WTC11 (cell line): ENCODE data around the gene CAMSAP1.
"Not testable (repeated sequence)": the region's sequence is repeated elsewhere in the genome, so short reads cannot be mapped to it uniquely, and the experiment has no call there.

ENCODE experiments used
- NR3C1 ChIP-seq: sonication (generic); formaldehyde crosslinking; conservative IDR thresholded peaks from 2 replicates; pipeline ENCODE4 v1.8.1; 2023; ENCODE audit warnings: low read depth, mild to moderate bottlenecking, missing genetic modification reagents
- USF1 ChIP-seq: sonication (generic); formaldehyde crosslinking; IDR thresholded peaks from 2 replicates; pipeline ENCODE4 v1.8.0; 2022; ENCODE audit warnings: mild to moderate bottlenecking, missing genetic modification reagents
- ZBTB21 ChIP-seq: sonication (generic); formaldehyde crosslinking; IDR thresholded peaks from 2 replicates; pipeline ENCODE4 v1.8.1; 2023; ENCODE audit warnings: mild to moderate bottlenecking, missing genetic modification reagents, borderline replicate concordance
- TF ChIP-seq, protein P1 (sequence below): fragments of 200-600 bp; IDR thresholded peaks from 2 replicates; pipeline ENCODE4 v1.8.0; 2022; ENCODE audit warnings: antibody characterized with exemption
- TF ChIP-seq, protein P2 (sequence below): sonication (generic); formaldehyde crosslinking; IDR thresholded peaks from 2 replicates; pipeline ENCODE4 v1.8.1; 2022; ENCODE audit warnings: low read depth, missing genetic modification reagents, borderline replicate concordance

DNA sequence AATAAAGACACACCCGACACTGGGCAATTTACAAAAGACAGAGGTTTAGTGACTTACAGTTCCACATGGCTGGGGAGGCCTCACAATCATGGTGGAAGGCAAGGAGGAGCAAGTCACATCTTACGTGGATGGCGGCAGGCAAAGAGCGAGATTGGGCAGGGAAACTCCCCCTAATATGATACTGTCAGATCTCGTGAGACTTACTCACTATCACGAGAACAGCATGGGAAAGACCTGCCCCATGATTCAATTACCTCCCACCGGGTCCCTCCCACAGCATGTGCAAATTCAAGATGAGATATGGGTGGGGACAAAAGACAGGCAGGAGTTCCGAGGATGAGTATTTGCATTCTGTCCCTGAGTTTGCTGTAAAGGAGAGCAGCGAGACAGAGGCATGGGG lies 3.9 kb upstream of the CAMSAP1 start:
- TF ChIP-seq, protein P1, sequence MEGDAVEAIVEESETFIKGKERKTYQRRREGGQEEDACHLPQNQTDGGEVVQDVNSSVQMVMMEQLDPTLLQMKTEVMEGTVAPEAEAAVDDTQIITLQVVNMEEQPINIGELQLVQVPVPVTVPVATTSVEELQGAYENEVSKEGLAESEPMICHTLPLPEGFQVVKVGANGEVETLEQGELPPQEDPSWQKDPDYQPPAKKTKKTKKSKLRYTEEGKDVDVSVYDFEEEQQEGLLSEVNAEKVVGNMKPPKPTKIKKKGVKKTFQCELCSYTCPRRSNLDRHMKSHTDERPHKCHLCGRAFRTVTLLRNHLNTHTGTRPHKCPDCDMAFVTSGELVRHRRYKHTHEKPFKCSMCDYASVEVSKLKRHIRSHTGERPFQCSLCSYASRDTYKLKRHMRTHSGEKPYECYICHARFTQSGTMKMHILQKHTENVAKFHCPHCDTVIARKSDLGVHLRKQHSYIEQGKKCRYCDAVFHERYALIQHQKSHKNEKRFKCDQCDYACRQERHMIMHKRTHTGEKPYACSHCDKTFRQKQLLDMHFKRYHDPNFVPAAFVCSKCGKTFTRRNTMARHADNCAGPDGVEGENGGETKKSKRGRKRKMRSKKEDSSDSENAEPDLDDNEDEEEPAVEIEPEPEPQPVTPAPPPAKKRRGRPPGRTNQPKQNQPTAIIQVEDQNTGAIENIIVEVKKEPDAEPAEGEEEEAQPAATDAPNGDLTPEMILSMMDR = not testable (repeated sequence)
- not testable (repeated sequence) for TF ChIP-seq USF1; NR3C1 (CRISPR knock-in tag); ZBTB21 (CRISPR knock-in tag)
- TF ChIP-seq, protein P2, sequence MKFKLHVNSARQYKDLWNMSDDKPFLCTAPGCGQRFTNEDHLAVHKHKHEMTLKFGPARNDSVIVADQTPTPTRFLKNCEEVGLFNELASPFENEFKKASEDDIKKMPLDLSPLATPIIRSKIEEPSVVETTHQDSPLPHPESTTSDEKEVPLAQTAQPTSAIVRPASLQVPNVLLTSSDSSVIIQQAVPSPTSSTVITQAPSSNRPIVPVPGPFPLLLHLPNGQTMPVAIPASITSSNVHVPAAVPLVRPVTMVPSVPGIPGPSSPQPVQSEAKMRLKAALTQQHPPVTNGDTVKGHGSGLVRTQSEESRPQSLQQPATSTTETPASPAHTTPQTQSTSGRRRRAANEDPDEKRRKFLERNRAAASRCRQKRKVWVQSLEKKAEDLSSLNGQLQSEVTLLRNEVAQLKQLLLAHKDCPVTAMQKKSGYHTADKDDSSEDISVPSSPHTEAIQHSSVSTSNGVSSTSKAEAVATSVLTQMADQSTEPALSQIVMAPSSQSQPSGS = not testable (repeated sequence)
